Transverse colon (tissue), 4 donors: ENCODE data around the gene EYA3.
"Not testable (repeated sequence)": the region's sequence is repeated elsewhere in the genome, so short reads cannot be mapped to it uniquely, and the experiment has no call there.

Source experiments
- POLR2A ChIP-seq: fragments of 450-650 bp; IDR thresholded peaks from one replicate; pipeline ENCODE4 v1.6.1; 2016; ENCODE audit warnings: antibody characterized with exemption, mild to moderate bottlenecking, moderate library complexity
- POLR2AphosphoS5 ChIP-seq, 3 donors: sonication (generic); formaldehyde crosslinking; IDR thresholded peaks; one replicate each; pipeline ENCODE4 v1.6.1; 2016; ENCODE audit warnings: antibody characterized with exemption in 3 of 3
- TF ChIP-seq, protein P1 (sequence below), 5 experiments: fragments of 200-600 bp in 3 of 5; fragments of 450-650 bp in 2 of 5; sonication (generic) in 3 of 5; IDR thresholded peaks; 1 replicate in 2 of 5; 2 replicates in 3 of 5; pipeline ENCODE4 v1.5.1; 2016 to 2017; ENCODE audit warnings: antibody characterized with exemption in 5 of 5, inconsistent platforms in 3 of 5, mild to moderate bottlenecking in 2 of 5, moderate library complexity in 1 of 5

GRCh38 chr1:27994526-27994925, 93.9 kb downstream of the EYA3 start:
- TF ChIP-seq POLR2AphosphoS5 (IDR thresholded peaks at IDR 0.05); POLR2A: not testable (repeated sequence)
- TF ChIP-seq, protein P1, sequence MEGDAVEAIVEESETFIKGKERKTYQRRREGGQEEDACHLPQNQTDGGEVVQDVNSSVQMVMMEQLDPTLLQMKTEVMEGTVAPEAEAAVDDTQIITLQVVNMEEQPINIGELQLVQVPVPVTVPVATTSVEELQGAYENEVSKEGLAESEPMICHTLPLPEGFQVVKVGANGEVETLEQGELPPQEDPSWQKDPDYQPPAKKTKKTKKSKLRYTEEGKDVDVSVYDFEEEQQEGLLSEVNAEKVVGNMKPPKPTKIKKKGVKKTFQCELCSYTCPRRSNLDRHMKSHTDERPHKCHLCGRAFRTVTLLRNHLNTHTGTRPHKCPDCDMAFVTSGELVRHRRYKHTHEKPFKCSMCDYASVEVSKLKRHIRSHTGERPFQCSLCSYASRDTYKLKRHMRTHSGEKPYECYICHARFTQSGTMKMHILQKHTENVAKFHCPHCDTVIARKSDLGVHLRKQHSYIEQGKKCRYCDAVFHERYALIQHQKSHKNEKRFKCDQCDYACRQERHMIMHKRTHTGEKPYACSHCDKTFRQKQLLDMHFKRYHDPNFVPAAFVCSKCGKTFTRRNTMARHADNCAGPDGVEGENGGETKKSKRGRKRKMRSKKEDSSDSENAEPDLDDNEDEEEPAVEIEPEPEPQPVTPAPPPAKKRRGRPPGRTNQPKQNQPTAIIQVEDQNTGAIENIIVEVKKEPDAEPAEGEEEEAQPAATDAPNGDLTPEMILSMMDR (IDR thresholded peaks at IDR 0.05): not testable (repeated sequence)
